Activated CD4-positive, alpha-beta T cell treated with anti-CD3 and anti-CD28 coated beads, Interleukin-2, amount 50 U/mL, for 1 hour (primary cell): ENCODE measurements around the gene BRD1.
"Not testable (repeated sequence)": the region's sequence is repeated elsewhere in the genome, so short reads cannot be mapped to it uniquely, and the experiment has no call there.

Experiments
- DNase-seq: peaks from one replicate; pipeline ENCODE4 v3.0.0-alpha.2; 2020

Gene BRD1

GRCh38 chr22:49781886-49782285, 45.8 kb downstream of the BRD1 start:
- not testable (repeated sequence) for DNase-seq

GRCh38 chr22:49781289-49781782, 46.3 kb downstream of the BRD1 start:
- DNase-seq = no peak

- DNase-seq = no peak
Measured at GRCh38 chr22:49780698-49781288, 46.9 kb downstream of the BRD1 start.

GRCh38 chr22:49779853-49780697, 47.6 kb downstream of the BRD1 start:
- no peak for DNase-seq

- no peak for DNase-seq
Measured at GRCh38 chr22:49779211-49779610, 48.5 kb downstream of the BRD1 start.

- no peak for DNase-seq
Measured at GRCh38 chr22:49777569-49778249, 50.0 kb downstream of the BRD1 start.

- DNase-seq = no peak
Measured at GRCh38 chr22:49776891-49777290, 50.8 kb downstream of the BRD1 start.

GRCh38 chr22:49775867-49776511, 51.7 kb downstream of the BRD1 start:
- DNase-seq = no peak

GRCh38 chr22:49775191-49775866, 52.3 kb downstream of the BRD1 start:
- DNase-seq = no peak

- DNase-seq = no peak
Measured at GRCh38 chr22:49774499-49775151, 53.0 kb downstream of the BRD1 start.

- no peak for DNase-seq
Measured at GRCh38 chr22:49774046-49774445, 53.6 kb downstream of the BRD1 start.

- DNase-seq = no peak
Measured at GRCh38 chr22:49773531-49773930, 54.1 kb downstream of the BRD1 start.

- no peak for DNase-seq
Measured at GRCh38 chr22:49772692-49773091, 55.0 kb downstream of the BRD1 start.

- no peak for DNase-seq
Measured at GRCh38 chr22:49771266-49772065, 56.2 kb downstream of the BRD1 start.

- no peak for DNase-seq
Measured at GRCh38 chr22:49770547-49771265, 57.0 kb downstream of the BRD1 start.

GRCh38 chr22:49769691-49770546, 57.8 kb downstream of the BRD1 start:
- DNase-seq = no peak

- DNase-seq = no peak
Measured at GRCh38 chr22:49768951-49769690, 58.6 kb downstream of the BRD1 start.

GRCh38 chr22:49768077-49768910, 59.4 kb downstream of the BRD1 start:
- DNase-seq = no peak
